ENCODE results near the gene SEC14L1.

DNA sequence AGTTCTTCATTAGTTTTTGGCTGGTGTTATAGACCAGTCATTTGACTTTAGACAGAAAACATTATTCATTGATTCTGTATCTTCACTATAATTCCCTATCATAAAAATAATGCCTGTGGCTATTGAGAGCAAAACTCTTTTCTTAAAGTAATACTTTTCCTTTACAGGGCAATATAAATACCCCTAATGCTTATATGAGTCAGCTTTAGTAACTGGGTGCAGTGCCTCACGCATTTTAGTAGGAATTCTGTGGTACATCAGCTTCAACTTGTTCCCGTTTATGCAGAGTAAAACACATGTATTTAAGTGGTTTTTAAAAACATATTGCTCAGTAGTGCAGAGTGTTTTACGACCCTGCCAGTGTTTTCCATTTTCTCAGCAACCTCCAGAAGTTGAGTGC lies 68.1 kb downstream of the SEC14L1 start:
- TF ChIP-seq TCF12 (IDR thresholded peaks at IDR 0.05; ENCODE audit: low read depth) (no peak), FOXM1 (IDR thresholded peaks at IDR 0.05; ENCODE audit: borderline replicate concordance, low read depth) (no peak), TAF1 (IDR thresholded peaks at IDR 0.05; ENCODE audit: low read depth) (no peak), CREB1 (IDR thresholded peaks at IDR 0.05; ENCODE audit: low read depth) (no peak), EGR1 (IDR thresholded peaks at IDR 0.05) (no peak)

Data from Ishikawa (cell line).